Ovary (tissue), 9 donors: ENCODE results near the gene ZNF766. TPM values are rescaled to one million over a fixed set of nuclear protein-coding genes. Genes with fewer than 3 reads are reported as not detected.

Experiments used
- DNase-seq, 5 donors: peaks; one replicate each; pipeline ENCODE4 v3.0.0-alpha.2; 2019 to 2020
- H3K27ac ChIP-seq, 2 donors: fragments of 200-600 bp; one replicate each; pipeline versions ENCODE4 v1.5.1 to v1.8.0; 2019 to 2022
- H3K27me3 ChIP-seq: fragments of 200-600 bp; one replicate; pipeline ENCODE4 v1.8.0; 2022
- H3K36me3 ChIP-seq: fragments of 200-600 bp; sonication (generic); one replicate; pipeline ENCODE4 v1.5.1; 2019
- H3K4me1 ChIP-seq: one replicate; pipeline ENCODE4 v1.8.1; 2013; ENCODE audit warnings: mild to moderate bottlenecking, moderate library complexity; ENCODE audit not compliant: insufficient read depth
- H3K4me3 ChIP-seq: fragments of 200-600 bp; sonication (generic); one replicate; pipeline ENCODE4 v1.5.1; 2017
- H3K9me3 ChIP-seq, 2 donors: fragments of 200-600 bp in 1 of 2; sonication (generic) in 1 of 2; one replicate each; pipeline versions ENCODE4 v1.5.1 to v1.8.1; 2013 to 2019; ENCODE audit warnings: mild to moderate bottlenecking in 1 of 2, moderate library complexity in 1 of 2
- CTCF ChIP-seq, 3 donors: fragments of 450-650 bp in 2 of 3; fragments of 200-600 bp in 1 of 3; IDR thresholded peaks; one replicate each; pipeline versions ENCODE4 v1.5.1 to v1.8.0; 2016 to 2022; ENCODE audit warnings: antibody characterized with exemption in 3 of 3, mild to moderate bottlenecking in 1 of 3
- EP300 ChIP-seq: sonication (generic); formaldehyde crosslinking; IDR thresholded peaks from one replicate; pipeline ENCODE4 v1.6.1; 2017; ENCODE audit warnings: antibody characterized with exemption
- POLR2A ChIP-seq: fragments of 450-650 bp; IDR thresholded peaks from one replicate; pipeline ENCODE4 v1.6.1; 2017; ENCODE audit warnings: antibody characterized with exemption, mild to moderate bottlenecking, moderate library complexity
- WGBS, 3 donors: extraction: QIAGEN DNeasy Blood & Tissue Kit in 1 of 3; methylation state at CpG; one replicate each; pipeline versions ENCODE4 v1.1.5 to v1.1.7; 2013 to 2017; 5-methylcytosine and 5-hydroxymethylcytosine counted together
- intact Hi-C, 4 donors: fragments of 100-400 bp; cut with DNase I; formaldehyde crosslinking; loops; one replicate each; pipeline versions ENCODE4 v1.11.0 to v1.15.1; 2022 to 2023
- polyA plus RNA-seq, 2 donors: library from polyadenylated mRNA; stranded (reverse); fragments of 200-250 nt in 1 of 2; fragments of 350-450 nt in 1 of 2; fragmentation: Illumina TruSeq in 1 of 2; extraction: RNeasy Lipid Tissue Mini Kit (QIAGEN cat#74804) in 1 of 2; gene quantifications; one replicate each; pipeline ENCODE4 v1.2.3, GENCODE V29; 2013 to 2014
- total RNA-seq, 7 donors: library from RNA; depleted of rRNA in 2 of 7; stranded (reverse); fragments of >200 nt in 2 of 7; fragmentation: NEBNext Ultra II Directional in 3 of 7; extraction: Animal tissue kit (Norgen Biotek cat#: 25700) in 3 of 7; gene quantifications; one replicate each; pipeline versions ENCODE4 v1.1.0 to v1.2.4, GENCODE V29; 2016 to 2023
- donor health status: DM: no; HTN: no; CAD: no; lungs with moderate emphysema.
- donor health status: DM: no; HTN: no; CAD: no.
- donor health status: Bipolar disorder and iron deficiency.
- donor health status: DM: yes; HTN: yes; CAD: no.
- donor health status: DM: no; HTN: no; CAD: no.
- donor health status: DM: yes; HTN: yes; CAD: no.

The ZNF766 gene
- total and polyA plus RNA-seq, 9 donors = 5.2 to 26.4 (median 19.8) TPM

- TF ChIP-seq POLR2A (no peak), EP300 (no peak)
- Histone ChIP-seq H3K36me3 (no peaks in the 10 kb centered on the region), H3K9me3 (no peaks in the 10 kb centered on the region), H3K27ac (no peak overlapping the region), H3K27me3 (no peaks in the 10 kb centered on the region), H3K4me1 (no peaks in the 10 kb centered on the region), H3K4me3 (no peak overlapping the region)
- intact Hi-C loops = loop anchor here in 1 of 4 donors (10.0 kb wide), 1 partner anchor 96 kb away; the partner anchor contains the start of gene ZNF616
- no peak for DNase-seq
- WGBS, 3 donors = 62 to 77% (median 72%) methylated on average over 1 of the region's 1 CpG
These were observed 38.7 kb upstream of the ZNF766 start for GRCh38 chr19:52230685-52231084.

GRCh38 chr19:52231154-52231910 is 38.1 kb upstream of the ZNF766 start:
- H3K4me1 ChIP-seq = no peaks in the 10 kb centered on the region
- WGBS, 3 donors = 48 to 67% (median 48%) methylated on average over 3 of the region's 3 CpGs
- H3K27me3 ChIP-seq = no peaks in the 10 kb centered on the region
- H3K9me3 ChIP-seq = no peaks in the 10 kb centered on the region
- H3K27ac ChIP-seq = no peak overlapping the region
- H3K4me3 ChIP-seq = no peak overlapping the region
- no peaks in the 10 kb centered on the region for H3K36me3 ChIP-seq
- DNase-seq = no peak
- TF ChIP-seq POLR2A (no peak), EP300 (no peak), CTCF (IDR thresholded peaks at IDR 0.05) (no peak)
- intact Hi-C loops = loop anchor here in 1 of 4 donors (10.0 kb wide), 1 partner anchor 97 kb away; the partner anchor contains the start of gene ZNF616

- no peak overlapping the region for H3K4me3 ChIP-seq
- no peak for DNase-seq
- no peaks in the 10 kb centered on the region for H3K4me1 ChIP-seq
- H3K27ac ChIP-seq = no peak overlapping the region
- WGBS, 3 donors = 73 to 86% (median 78%) methylated on average over 2 of the region's 2 CpGs
- intact Hi-C loops = loop anchor here in 1 of 4 donors (10.0 kb wide), 1 partner anchor 100 kb away; the partner anchor contains the start of gene ZNF616
- H3K36me3 ChIP-seq = no peaks in the 10 kb centered on the region
- H3K9me3 ChIP-seq = no peaks in the 10 kb centered on the region
- H3K27me3 ChIP-seq = no peaks in the 10 kb centered on the region
- TF ChIP-seq EP300 = no peak
- TF ChIP-seq POLR2A = no peak
- no peak for TF ChIP-seq CTCF (IDR thresholded peaks at IDR 0.05)
These were observed 35.0 kb upstream of the ZNF766 start for GRCh38 chr19:52234406-52234805.

GRCh38 chr19:52237197-52237596 is 32.2 kb upstream of the ZNF766 start:
- no peaks in the 10 kb centered on the region for H3K27me3 ChIP-seq
- no peak overlapping the region for H3K27ac ChIP-seq
- no peaks in the 10 kb centered on the region for H3K9me3 ChIP-seq
- H3K4me1 ChIP-seq = no peaks in the 10 kb centered on the region
- no peak for DNase-seq
- no peak for TF ChIP-seq CTCF (IDR thresholded peaks at IDR 0.05)
- TF ChIP-seq POLR2A = no peak
- TF ChIP-seq EP300 = no peak
- intact Hi-C loops = loop anchor here in 1 of 4 donors (10.0 kb wide), 1 partner anchor 102 kb away; the partner anchor contains the start of gene ZNF616
- H3K36me3 ChIP-seq = no peaks in the 10 kb centered on the region
- 60 to 71% (median 64%) methylated on average over 2 of the region's 2 CpGs for WGBS, 3 donors
- H3K4me3 ChIP-seq = no peak overlapping the region
